GM13977 (cell line): ENCODE results near the gene HMMR.

Experiments used
- DNase-seq: peaks from one replicate; pipeline ENCODE4 v3.0.0; 2012; ENCODE audit warnings: low spot score
- in situ Hi-C: fragments of 300-500 bp; cut with MboI; formaldehyde crosslinking; loops from one replicate; pipeline ENCODE4 v1.12.0; 2022; ENCODE audit warnings: low sequenced_read_pairs, low pct_unique_long_range_greater_than_20kb, mixed read lengths, inconsistent platforms; ENCODE audit not compliant: unreplicated experiment
- TF ChIP-seq, protein P1 (sequence below): IDR thresholded peaks from 2 replicates; pipeline ENCODE4 v1.5.1; 2012; ENCODE audit warnings: mild to moderate bottlenecking, control low read depth; ENCODE audit not compliant: insufficient read depth; ENCODE audit errors: extremely low read depth, missing control alignments

Gene HMMR

GRCh38 chr5:163473635-163474243, 13.3 kb downstream of the HMMR start:
- TF ChIP-seq, protein P1, sequence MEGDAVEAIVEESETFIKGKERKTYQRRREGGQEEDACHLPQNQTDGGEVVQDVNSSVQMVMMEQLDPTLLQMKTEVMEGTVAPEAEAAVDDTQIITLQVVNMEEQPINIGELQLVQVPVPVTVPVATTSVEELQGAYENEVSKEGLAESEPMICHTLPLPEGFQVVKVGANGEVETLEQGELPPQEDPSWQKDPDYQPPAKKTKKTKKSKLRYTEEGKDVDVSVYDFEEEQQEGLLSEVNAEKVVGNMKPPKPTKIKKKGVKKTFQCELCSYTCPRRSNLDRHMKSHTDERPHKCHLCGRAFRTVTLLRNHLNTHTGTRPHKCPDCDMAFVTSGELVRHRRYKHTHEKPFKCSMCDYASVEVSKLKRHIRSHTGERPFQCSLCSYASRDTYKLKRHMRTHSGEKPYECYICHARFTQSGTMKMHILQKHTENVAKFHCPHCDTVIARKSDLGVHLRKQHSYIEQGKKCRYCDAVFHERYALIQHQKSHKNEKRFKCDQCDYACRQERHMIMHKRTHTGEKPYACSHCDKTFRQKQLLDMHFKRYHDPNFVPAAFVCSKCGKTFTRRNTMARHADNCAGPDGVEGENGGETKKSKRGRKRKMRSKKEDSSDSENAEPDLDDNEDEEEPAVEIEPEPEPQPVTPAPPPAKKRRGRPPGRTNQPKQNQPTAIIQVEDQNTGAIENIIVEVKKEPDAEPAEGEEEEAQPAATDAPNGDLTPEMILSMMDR = peak; percentile 40
- DNase-seq = peak; percentile 29
- in situ Hi-C loops = no loop called here

- TF ChIP-seq, protein P1 = no peak
- DNase-seq = no peak
- in situ Hi-C loops = no loop called here
Observed at GRCh38 chr5:163475411-163475810, 15.0 kb downstream of the HMMR start.

GRCh38 chr5:163478126-163478981, 17.9 kb downstream of the HMMR start:
- in situ Hi-C loops = no loop called here
- TF ChIP-seq, protein P1 = no peak
- DNase-seq = no peak

GRCh38 chr5:163478982-163479271, 18.5 kb downstream of the HMMR start:
- TF ChIP-seq, protein P1 = no peak
- no peak for DNase-seq
- in situ Hi-C loops = no loop called here

DNA sequence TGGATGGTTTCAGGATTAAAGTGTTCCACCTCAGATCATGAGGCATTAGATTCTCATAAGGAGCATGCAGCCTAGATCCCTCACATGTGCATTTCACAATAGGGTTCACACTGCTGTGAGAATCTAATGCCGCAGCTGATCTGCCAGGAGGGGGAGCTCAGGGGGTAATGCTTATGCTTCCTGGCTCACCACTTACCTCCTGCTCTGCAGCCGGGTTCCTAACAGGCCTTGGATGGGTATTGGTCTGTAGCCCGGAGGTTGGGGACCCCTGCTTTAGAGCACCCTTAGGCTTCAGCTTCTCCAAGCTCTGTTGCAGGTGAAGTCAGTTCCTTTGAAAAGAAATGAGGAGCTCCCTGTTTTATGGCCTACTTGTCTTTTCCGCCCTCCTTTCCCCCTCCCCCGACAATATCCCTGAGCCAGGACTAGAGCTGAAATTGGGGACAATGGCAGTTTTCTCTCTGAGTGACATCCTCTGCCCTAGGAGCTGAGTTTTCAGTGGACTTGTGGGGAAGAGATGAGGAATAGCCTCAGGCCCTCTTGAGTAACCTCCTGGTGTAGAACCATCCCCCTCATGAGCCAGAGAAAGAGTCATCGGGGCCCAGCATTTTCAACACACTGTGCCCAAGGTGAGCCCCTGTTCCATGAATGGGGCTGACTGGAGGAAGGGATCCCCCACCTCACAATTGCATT, 28.8 kb downstream of the HMMR start:
- in situ Hi-C loops = no loop called here
- TF ChIP-seq, protein P1 = peak; percentile 43
- no peak for DNase-seq

DNA sequence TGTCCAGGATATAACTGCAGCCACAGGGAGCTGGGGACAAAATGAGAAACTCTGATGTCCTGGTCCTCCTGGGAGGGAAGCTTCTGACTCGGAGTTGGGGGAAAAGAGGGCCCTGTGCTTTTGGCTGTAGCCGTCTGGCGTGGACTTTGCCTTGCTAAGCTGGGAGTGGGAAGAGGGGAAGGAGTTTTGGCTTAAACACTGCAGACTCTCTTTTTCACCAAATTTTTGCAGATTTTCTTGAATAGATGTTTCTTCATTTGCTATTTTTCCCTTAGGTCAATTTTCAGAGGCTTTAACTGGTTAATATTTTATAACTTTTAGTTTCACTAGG, 29.3 kb downstream of the HMMR start:
- TF ChIP-seq, protein P1 = no peak
- no peak for DNase-seq
- in situ Hi-C loops = no loop called here
